GM12874 (cell line): Measurements from ENCODE around the gene RET.

Experiments used
- CTCF ChIP-seq: IDR thresholded peaks from 2 replicates; pipeline ENCODE4 v1.5.1; 2011; ENCODE audit warnings: low read depth, mild to moderate bottlenecking, control low read depth, low read length, moderate library complexity; ENCODE audit not compliant: insufficient read depth

The RET gene

GRCh38 chr10:43047288-43047970, 29.4 kb upstream of the RET start:
- no peak for TF ChIP-seq CTCF

- TF ChIP-seq CTCF: no peak
Observed at GRCh38 chr10:43048301-43049051, 28.4 kb upstream of the RET start.

- TF ChIP-seq CTCF: no peak
Observed at GRCh38 chr10:43049081-43049551, 27.8 kb upstream of the RET start.

- TF ChIP-seq CTCF: no peak
Observed at GRCh38 chr10:43050011-43050410, 26.9 kb upstream of the RET start.

- TF ChIP-seq CTCF: no peak
Observed at GRCh38 chr10:43053825-43054224, 23.0 kb upstream of the RET start.

- TF ChIP-seq CTCF: no peak
Observed at GRCh38 chr10:43054593-43054992, 22.3 kb upstream of the RET start.

GRCh38 chr10:43055217-43055616, 21.7 kb upstream of the RET start:
- TF ChIP-seq CTCF: no peak
